Measurements from ENCODE around the gene FAM200B. TPM values are rescaled to one million over a fixed set of nuclear protein-coding genes. Genes with fewer than 3 reads are reported as not detected.
"Not testable (repeated sequence)": the region's sequence is repeated elsewhere in the genome, so short reads cannot be mapped to it uniquely, and the experiment has no call there.

FAM200B gene
- total RNA-seq, 1 donor = 28.1 TPM

GRCh38 chr4:15718959-15719358 lies 37.3 kb downstream of the FAM200B start:
- no peak for DNase-seq (ENCODE audit: low read depth)
- TF ChIP-seq CTCF (IDR thresholded peaks at IDR 0.05; ENCODE audit: insufficient read depth, low read depth, low read length) = no peak
- no peak overlapping the region for H3K4me3 ChIP-seq (ENCODE audit: low read depth, low read length)

- H3K4me3 ChIP-seq (ENCODE audit: low read depth, low read length) = no peak overlapping the region
- no peak for TF ChIP-seq CTCF (IDR thresholded peaks at IDR 0.05; ENCODE audit: insufficient read depth, low read depth, low read length)
- peak; percentile 65 for DNase-seq (ENCODE audit: low read depth)
These were observed 37.9 kb downstream of the FAM200B start for GRCh38 chr4:15719506-15719905.

- TF ChIP-seq CTCF (IDR thresholded peaks at IDR 0.05; ENCODE audit: insufficient read depth, low read depth, low read length) = no peak
- no peak overlapping the region for H3K4me3 ChIP-seq (ENCODE audit: low read depth, low read length)
- DNase-seq (ENCODE audit: low read depth) = no peak
These were observed 39.2 kb downstream of the FAM200B start for GRCh38 chr4:15720851-15721250.

GRCh38 chr4:15725608-15726007 lies 44.0 kb downstream of the FAM200B start:
- no peak for TF ChIP-seq CTCF (IDR thresholded peaks at IDR 0.05; ENCODE audit: insufficient read depth, low read depth, low read length)
- DNase-seq (ENCODE audit: low read depth) = peak; percentile 82
- H3K4me3 ChIP-seq (ENCODE audit: low read depth, low read length) = no peak overlapping the region

- DNase-seq (ENCODE audit: low read depth) = peak; percentile 64
- H3K4me3 ChIP-seq (ENCODE audit: low read depth, low read length) = no peak overlapping the region
- peak; percentile 80 for TF ChIP-seq CTCF (IDR thresholded peaks at IDR 0.05; ENCODE audit: insufficient read depth, low read depth, low read length)
These were observed 48.4 kb downstream of the FAM200B start for GRCh38 chr4:15729910-15730533.

GRCh38 chr4:15733061-15733460 lies 51.4 kb downstream of the FAM200B start:
- not testable (repeated sequence) for DNase-seq (ENCODE audit: low read depth); H3K4me3 ChIP-seq (ENCODE audit: low read depth, low read length)

GRCh38 chr4:15735536-15735935 lies 53.9 kb downstream of the FAM200B start:
- DNase-seq (ENCODE audit: low read depth) = no peak
- no peak for TF ChIP-seq CTCF (IDR thresholded peaks at IDR 0.05; ENCODE audit: insufficient read depth, low read depth, low read length)
- H3K4me3 ChIP-seq (ENCODE audit: low read depth, low read length) = no peak overlapping the region
